PC-3 (cell line): ENCODE results near the gene SIL1.

ENCODE experiments used
- EZH2phosphoT487 ChIP-seq: fragments of 300-600 bp; sonication (generic); IDR thresholded peaks from 2 replicates; pipeline ENCODE4 v1.6.1; 2018; ENCODE audit warnings: mild to moderate bottlenecking, antibody characterized with exemption, low read length, borderline replicate concordance
- TF ChIP-seq, protein P1 (sequence below): fragments of 300-600 bp; sonication (generic); conservative IDR thresholded peaks from 2 replicates; pipeline ENCODE4 v1.5.1; 2017; ENCODE audit warnings: antibody characterized with exemption, low read depth, mild to moderate bottlenecking, low read length

DNA sequence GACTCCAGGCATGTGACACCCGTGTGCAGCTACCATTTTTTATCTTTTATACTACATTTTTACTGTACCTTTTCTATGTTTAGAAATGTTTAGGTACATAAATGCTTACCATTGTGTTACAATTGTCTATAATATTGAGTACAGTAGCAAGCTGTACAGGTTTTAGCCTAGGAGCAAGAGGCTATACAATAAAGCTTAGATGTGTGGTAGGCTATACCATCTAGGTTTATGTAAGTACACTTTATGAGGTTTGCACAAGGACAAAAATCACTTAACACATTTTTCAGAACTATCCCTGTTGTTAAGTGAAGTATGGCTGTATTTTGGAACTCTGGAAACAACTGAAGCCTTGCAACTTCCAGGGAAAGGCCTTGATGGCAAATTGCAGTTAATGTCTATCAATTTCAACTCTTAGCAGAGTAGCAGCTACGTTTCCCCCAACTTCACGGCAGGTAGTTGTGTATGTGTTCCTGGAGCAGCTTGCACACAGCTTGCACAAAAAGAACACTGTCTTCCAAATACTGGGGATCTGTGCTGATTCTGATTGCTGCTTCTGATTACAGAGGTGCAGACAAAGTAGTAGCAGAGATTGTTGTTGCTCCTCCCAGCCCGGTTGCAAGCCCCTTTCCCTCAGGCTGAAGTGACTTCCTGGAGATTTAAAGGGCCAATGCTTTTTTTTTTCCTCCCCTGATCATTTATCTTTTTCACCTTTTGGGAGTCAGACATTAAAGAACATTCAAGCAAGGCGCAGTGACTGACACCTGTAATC lies 30.0 kb downstream of the SIL1 start:
- no peak for TF ChIP-seq EZH2phosphoT487
- TF ChIP-seq, protein P1, sequence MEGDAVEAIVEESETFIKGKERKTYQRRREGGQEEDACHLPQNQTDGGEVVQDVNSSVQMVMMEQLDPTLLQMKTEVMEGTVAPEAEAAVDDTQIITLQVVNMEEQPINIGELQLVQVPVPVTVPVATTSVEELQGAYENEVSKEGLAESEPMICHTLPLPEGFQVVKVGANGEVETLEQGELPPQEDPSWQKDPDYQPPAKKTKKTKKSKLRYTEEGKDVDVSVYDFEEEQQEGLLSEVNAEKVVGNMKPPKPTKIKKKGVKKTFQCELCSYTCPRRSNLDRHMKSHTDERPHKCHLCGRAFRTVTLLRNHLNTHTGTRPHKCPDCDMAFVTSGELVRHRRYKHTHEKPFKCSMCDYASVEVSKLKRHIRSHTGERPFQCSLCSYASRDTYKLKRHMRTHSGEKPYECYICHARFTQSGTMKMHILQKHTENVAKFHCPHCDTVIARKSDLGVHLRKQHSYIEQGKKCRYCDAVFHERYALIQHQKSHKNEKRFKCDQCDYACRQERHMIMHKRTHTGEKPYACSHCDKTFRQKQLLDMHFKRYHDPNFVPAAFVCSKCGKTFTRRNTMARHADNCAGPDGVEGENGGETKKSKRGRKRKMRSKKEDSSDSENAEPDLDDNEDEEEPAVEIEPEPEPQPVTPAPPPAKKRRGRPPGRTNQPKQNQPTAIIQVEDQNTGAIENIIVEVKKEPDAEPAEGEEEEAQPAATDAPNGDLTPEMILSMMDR: no peak
